Large intestine (tissue), 3 donors: ENCODE measurements around the gene ST7L. TPM values are rescaled to one million over a fixed set of nuclear protein-coding genes. Genes with fewer than 3 reads are reported as not detected.
A peak's percentile ranks its signal among the peaks of the same experiment; 100 is the strongest.
"Not testable (repeated sequence)": the region's sequence is repeated elsewhere in the genome, so short reads cannot be mapped to it uniquely, and the experiment has no call there.

Experiments
- DNase-seq, 2 donors: peaks; one replicate each; pipeline versions ENCODE4 v3.0.0 to v3.0.0-alpha.2; 2013
- H3K27ac ChIP-seq: one replicate; pipeline ENCODE4 v1.5.1; 2013; ENCODE audit warnings: low read length
- H3K27me3 ChIP-seq: 2 replicates; pipeline ENCODE4 v1.6.1; 2013; ENCODE audit warnings: low read length; ENCODE audit not compliant: control insufficient read depth, insufficient read depth
- H3K36me3 ChIP-seq: 2 replicates; pipeline ENCODE4 v1.6.1; 2013; ENCODE audit warnings: low read length; ENCODE audit not compliant: control insufficient read depth, insufficient read depth
- H3K4me1 ChIP-seq: one replicate; pipeline ENCODE4 v1.6.1; 2013; ENCODE audit warnings: low read length; ENCODE audit not compliant: control insufficient read depth, insufficient read depth
- H3K4me3 ChIP-seq: one replicate; pipeline ENCODE4 v1.5.1; 2013; ENCODE audit warnings: low read length
- H3K9me3 ChIP-seq: one replicate; pipeline ENCODE4 v1.6.1; 2013; ENCODE audit warnings: mild to moderate bottlenecking, low read depth, low read length, moderate library complexity; ENCODE audit not compliant: control insufficient read depth
- WGBS: methylation state at CpG from one replicate; pipeline ENCODE4 v1.1.5; 2013; ENCODE audit warnings: low lambda C conversion rate; ENCODE audit not compliant: insufficient coverage; 5-methylcytosine and 5-hydroxymethylcytosine counted together
- polyA plus RNA-seq: library from polyadenylated mRNA; unstranded; fragments of 120-200 nt; gene quantifications from one replicate; pipeline ENCODE4 v1.2.1, GENCODE V29; 2013

The ST7L gene
- polyA plus RNA-seq, 1 donor = 18.4 TPM

DNA sequence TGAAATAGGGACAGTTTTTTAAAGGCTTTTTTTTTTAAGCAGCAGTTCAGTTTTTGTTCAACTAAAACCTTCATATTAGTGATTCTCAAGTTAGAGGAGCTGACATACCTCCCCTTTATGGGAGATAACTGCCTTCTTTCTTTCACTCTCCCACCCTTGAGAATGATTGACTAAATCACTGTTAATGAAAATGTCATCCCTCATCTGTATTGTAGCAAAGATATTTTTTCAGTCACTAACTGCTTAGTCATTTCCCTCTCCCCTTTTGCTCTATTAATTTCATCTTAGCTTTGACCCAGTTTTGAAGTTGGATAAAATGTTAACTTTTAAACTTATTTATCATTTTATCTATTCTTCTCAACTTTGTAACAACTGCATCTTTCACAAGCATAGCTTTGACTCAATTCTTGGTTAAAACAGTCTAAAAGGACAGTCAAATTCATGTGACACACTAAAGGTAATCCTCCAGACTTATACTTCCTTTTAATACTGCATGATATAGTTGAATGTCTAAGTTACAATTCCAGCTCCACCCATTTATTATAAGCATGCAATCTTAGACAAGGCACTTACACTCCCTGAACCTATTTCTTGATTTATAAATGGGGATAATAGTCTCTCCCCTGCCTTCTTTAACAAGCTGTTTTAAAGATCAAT is 17.8 kb upstream of the ST7L start:
- no peaks in the 10 kb centered on the region for H3K27me3 ChIP-seq
- no peak for DNase-seq
- H3K4me1 ChIP-seq = no peaks in the 10 kb centered on the region
- H3K4me3 ChIP-seq = no peak overlapping the region
- no peaks in the 10 kb centered on the region for H3K36me3 ChIP-seq
- H3K27ac ChIP-seq = no peak overlapping the region
- no peaks in the 10 kb centered on the region for H3K9me3 ChIP-seq

DNA sequence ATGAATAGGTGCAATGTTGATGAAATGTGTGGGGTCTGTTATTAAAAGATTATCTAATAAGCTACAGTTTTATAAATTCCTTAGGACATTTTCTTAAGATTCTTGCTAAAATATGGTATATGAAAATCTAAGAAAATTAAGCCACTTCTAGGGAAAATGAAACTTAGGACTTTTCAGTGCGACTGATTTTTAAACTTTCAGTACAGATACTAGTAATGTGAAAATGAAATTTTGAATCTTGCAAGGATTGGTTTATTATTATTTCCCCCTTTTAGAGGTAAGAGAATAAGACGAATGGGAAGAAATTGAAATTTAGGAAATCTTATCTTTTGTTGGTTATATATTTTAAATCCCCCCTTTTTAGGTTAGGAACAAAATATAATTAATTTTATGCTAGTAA is 17.1 kb upstream of the ST7L start:
- no peak for DNase-seq
- H3K4me1 ChIP-seq = no peaks in the 10 kb centered on the region
- H3K27me3 ChIP-seq = no peaks in the 10 kb centered on the region
- peaks cover 1% of the 10 kb centered on the region for H3K36me3 ChIP-seq
- H3K9me3 ChIP-seq = no peaks in the 10 kb centered on the region
- 89% methylated on average over 1 of the region's 2 CpGs for WGBS
- no peak overlapping the region for H3K4me3 ChIP-seq
- no peak overlapping the region for H3K27ac ChIP-seq

DNA sequence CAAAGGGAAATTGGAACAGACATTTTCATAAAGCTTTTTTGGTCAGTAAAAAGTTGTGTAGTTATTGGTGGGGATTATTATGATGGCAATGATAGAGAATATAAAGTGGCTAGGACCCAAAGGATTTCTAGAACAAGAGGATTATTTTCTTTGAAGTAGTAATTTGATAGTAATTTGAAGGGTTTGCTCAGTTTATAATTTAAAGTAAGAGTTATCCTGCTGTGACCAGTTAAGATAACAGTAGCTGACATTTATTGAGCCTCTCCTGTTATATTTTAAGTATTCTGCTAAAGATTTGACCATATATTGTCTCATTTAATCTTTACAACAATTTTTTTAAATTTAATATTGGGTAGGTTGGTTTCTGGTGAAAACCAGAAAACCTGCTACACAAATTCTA is 15.4 kb upstream of the ST7L start:
- H3K36me3 ChIP-seq = peaks cover 5% of the 10 kb centered on the region

DNA sequence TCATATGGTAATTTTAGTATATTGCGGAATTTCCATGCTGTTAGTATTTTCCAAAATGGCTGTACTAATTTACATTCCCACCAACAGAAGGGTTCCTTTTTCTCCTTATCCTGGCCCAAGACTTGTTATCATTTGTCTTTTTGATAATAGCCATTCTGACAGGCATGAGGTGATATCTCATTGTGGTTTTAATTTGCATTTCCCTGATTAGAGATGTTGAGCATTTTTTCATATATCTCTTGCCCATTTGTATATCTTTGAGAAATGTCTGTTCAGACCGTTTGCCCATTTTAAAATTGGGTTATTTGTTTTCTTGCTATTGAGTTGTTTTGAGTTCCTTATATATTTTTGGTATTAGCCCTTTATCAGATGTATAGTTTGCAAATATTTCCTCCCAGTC is 14.7 kb upstream of the ST7L start:
- DNase-seq = no peak
- no peaks in the 10 kb centered on the region for H3K27me3 ChIP-seq
- H3K4me3 ChIP-seq = no peak overlapping the region
- WGBS = 90% methylated on average over 1 of the region's 2 CpGs
- H3K4me1 ChIP-seq = no peaks in the 10 kb centered on the region
- no peaks in the 10 kb centered on the region for H3K9me3 ChIP-seq
- H3K27ac ChIP-seq = no peak overlapping the region
- H3K36me3 ChIP-seq = peaks cover 5% of the 10 kb centered on the region

More for the DNA sequence above, 15.4 kb upstream of the ST7L start:
- no peak for DNase-seq
- no peak overlapping the region for H3K4me3 ChIP-seq
- no peaks in the 10 kb centered on the region for H3K4me1 ChIP-seq
- H3K27ac ChIP-seq = no peak overlapping the region
- no peaks in the 10 kb centered on the region for H3K9me3 ChIP-seq
- H3K27me3 ChIP-seq = no peaks in the 10 kb centered on the region

DNA sequence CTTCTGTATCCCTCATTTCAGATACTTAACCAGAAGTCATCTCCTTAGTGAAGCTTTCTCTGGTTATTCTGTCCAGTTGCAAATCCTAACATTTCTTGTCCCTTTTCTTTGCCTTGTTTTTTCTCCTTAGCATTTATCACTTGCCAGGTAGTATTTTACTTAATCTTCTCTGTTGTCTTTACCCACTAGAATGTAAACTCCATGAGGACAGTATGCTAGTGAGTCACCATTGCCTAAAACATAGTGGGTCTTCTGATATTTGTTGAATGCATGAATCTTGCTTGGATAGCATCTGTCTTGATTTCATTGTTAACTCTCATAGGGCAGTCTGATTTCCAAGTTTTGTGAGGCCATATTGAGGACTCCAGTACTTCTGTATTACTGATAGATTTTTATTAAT is 10.3 kb upstream of the ST7L start:
- H3K36me3 ChIP-seq = peaks cover 18% of the 10 kb centered on the region
- DNase-seq = no peak
- no peaks in the 10 kb centered on the region for H3K9me3 ChIP-seq
- no peak overlapping the region for H3K4me3 ChIP-seq
- no peaks in the 10 kb centered on the region for H3K27me3 ChIP-seq
- no peaks in the 10 kb centered on the region for H3K4me1 ChIP-seq
- H3K27ac ChIP-seq = no peak overlapping the region

DNA sequence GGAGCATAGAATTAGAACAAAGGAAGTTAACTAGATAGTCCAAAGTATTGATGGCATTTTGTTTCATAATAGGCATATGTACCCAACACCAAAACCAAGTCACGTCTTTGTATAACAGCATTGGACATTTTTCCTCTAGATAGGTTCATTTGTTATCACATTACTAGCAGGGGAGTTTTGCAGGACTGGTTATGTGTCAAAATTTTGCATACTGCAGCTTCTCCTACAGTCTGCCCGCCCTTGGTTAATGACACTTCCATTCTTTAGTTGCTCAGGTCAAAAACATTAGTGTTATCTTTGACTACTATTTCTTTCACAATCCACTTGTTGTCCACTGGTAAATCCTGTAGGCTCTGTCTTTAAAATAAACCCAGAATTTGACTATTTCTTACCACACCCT is 9.6 kb upstream of the ST7L start:
- peaks cover 18% of the 10 kb centered on the region for H3K36me3 ChIP-seq
- H3K4me3 ChIP-seq = no peak overlapping the region
- no peak for DNase-seq
- H3K4me1 ChIP-seq = no peaks in the 10 kb centered on the region
- H3K27ac ChIP-seq = no peak overlapping the region
- H3K27me3 ChIP-seq = no peaks in the 10 kb centered on the region
- WGBS = no CpG with 5 or more reads among the region's 2 CpGs
- no peaks in the 10 kb centered on the region for H3K9me3 ChIP-seq

DNA sequence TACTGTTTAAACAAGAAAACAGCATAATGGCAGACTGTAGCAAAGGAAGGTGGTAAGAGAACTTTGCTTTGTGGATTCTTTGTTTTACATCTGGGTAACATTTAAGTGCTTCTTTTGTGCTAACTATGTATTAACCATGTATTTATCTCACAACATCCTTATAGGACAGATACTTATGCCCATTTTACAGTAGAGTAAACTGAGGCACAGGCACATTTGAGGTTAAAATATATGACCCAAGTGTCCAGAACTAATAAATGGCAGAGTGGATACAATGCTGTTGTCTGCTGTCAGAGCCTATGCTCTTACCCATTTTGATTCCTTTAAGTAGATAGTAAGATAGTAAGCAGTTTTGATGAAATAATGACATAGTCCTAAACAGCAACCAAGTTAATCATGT is 7.9 kb upstream of the ST7L start:
- DNase-seq = no peak
- Histone ChIP-seq H3K27ac (no peak overlapping the region), H3K4me1 (no peaks in the 10 kb centered on the region), H3K9me3 (no peaks in the 10 kb centered on the region), H3K27me3 (no peaks in the 10 kb centered on the region), H3K36me3 (peaks cover 18% of the 10 kb centered on the region), H3K4me3 (no peak overlapping the region)

DNA sequence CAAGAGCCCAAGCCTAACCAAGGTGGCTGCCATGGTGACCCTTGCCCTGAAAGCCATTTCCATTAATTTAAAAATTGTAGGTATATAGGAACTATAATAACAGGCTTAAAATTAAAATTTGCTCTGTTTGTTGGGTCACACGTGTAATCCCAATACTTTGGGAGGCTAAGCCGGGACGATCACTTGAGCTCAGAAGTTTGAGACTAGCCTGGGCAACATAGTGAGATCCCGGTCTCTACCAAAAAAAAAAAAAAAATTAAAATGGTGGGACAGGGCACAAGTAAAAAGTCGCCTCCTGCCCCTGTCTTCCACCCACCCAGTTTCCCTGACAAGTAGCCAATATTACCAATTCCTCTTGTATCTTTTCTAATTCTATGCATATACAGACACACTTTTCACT is 7.3 kb upstream of the ST7L start:
- Histone ChIP-seq H3K27ac (no peak overlapping the region), H3K9me3 (no peaks in the 10 kb centered on the region), H3K4me3 (no peak overlapping the region), H3K36me3 (peaks cover 18% of the 10 kb centered on the region), H3K4me1 (peaks cover 5% of the 10 kb centered on the region), H3K27me3 (no peaks in the 10 kb centered on the region)
- 100% methylated on average over 2 of the region's 5 CpGs for WGBS
- DNase-seq = no peak

DNA sequence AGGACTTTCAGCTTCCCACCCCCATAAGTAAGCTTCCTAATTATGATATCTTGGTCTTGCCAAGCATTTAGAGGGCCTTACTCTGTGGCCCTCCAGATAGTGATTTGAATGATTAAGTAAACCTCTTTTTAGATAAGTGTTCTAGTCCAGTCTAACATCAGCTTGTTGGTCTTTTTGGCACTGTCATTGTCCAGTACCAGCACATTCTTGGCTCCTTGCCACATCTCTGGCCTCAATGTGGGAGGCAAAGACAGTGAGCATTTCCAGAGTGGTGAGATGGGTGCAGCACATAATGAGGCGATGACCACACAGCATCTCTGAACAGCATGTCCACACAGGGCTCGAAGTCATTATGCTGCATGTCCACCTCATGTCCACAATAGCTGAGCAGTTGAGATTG is 6.8 kb upstream of the ST7L start:
- no CpG with 5 or more reads among the region's 2 CpGs for WGBS
- no peaks in the 10 kb centered on the region for H3K9me3 ChIP-seq
- no peak overlapping the region for H3K4me3 ChIP-seq
- H3K27me3 ChIP-seq = no peaks in the 10 kb centered on the region
- no peak overlapping the region for H3K27ac ChIP-seq
- no peak for DNase-seq
- peaks cover 8% of the 10 kb centered on the region for H3K4me1 ChIP-seq
- peaks cover 13% of the 10 kb centered on the region for H3K36me3 ChIP-seq

DNA sequence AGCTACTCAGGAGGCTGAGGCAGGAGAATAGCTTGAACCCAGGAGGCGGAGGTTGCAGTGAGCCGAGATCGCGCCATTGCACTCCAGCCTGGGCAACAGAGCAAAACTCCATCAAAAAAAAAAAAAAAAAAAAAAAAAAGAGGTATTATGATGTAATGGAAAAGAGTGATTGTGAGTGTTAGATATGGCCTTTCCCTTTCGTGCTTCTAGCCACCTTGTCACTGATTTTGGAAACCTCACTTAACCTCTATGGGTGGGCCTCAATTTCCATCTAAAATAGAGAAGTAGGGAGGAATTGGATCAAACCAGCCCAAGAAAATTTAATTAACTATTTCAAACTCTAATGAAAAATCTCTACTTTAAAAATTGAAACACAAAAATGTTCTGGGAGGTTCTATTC is 5.6 kb upstream of the ST7L start:
- DNase-seq, H3K27ac ChIP-seq, H3K27me3 ChIP-seq, H3K4me3 ChIP-seq, H3K4me1 ChIP-seq, H3K9me3 ChIP-seq: not testable (repeated sequence)
- 86% methylated on average over 1 of the region's 5 CpGs for WGBS
- H3K36me3 ChIP-seq = peaks cover 13% of the 10 kb centered on the region

DNA sequence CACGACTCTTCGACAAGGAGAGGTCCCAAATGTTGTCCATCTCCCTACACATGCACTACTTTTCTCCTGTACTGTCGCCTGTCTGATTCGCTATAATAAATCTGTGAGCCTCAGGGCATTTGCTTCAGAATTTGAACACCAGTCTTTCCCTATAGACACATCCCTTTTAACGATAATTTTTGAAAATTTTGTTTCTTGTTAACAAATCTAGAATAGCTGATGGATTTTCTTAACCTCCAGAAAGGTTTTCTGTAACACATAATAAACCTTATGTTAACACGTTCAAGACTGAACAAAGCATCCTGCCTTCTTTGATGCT is 1.4 kb upstream of the ST7L start:
- peaks cover 10% of the 10 kb centered on the region for H3K4me1 ChIP-seq
- no peaks in the 10 kb centered on the region for H3K9me3 ChIP-seq
- peaks cover 16% of the 10 kb centered on the region for H3K36me3 ChIP-seq
- WGBS = 0% methylated on average over 1 of the region's 6 CpGs
- DNase-seq = no peak
- peak overlapping the region; percentile 94 for H3K27ac ChIP-seq
- peak overlapping the region; percentile 74 for H3K4me3 ChIP-seq
- no peaks in the 10 kb centered on the region for H3K27me3 ChIP-seq
